Nephron (organoid): ENCODE data around the gene CPXM2.

Source experiments
- H3K27ac Mint-ChIP-seq, 3 experiments: 2 replicates each; pipeline ENCODE4 v1.8.0; 2020; ENCODE audit warnings: mixed read lengths in 3 of 3, mild to moderate bottlenecking in 2 of 3, moderate library complexity in 1 of 3
- H3K27me3 Mint-ChIP-seq: 2 replicates; pipeline ENCODE4 v1.8.0; 2021; ENCODE audit warnings: low read depth, mild to moderate bottlenecking, moderate library complexity, mixed read lengths
- H3K36me3 Mint-ChIP-seq: 2 replicates; pipeline ENCODE4 v1.8.0; 2020; ENCODE audit warnings: low read depth, mixed read lengths
- H3K4me1 Mint-ChIP-seq: 2 replicates; pipeline ENCODE4 v1.8.0; 2020; ENCODE audit warnings: mixed read lengths
- H3K4me3 Mint-ChIP-seq, 3 experiments: 2 replicates each; pipeline ENCODE4 v1.8.0; 2020; ENCODE audit warnings: mild to moderate bottlenecking in 3 of 3, mixed read lengths in 3 of 3, moderate library complexity in 2 of 3
- H3K9me3 Mint-ChIP-seq: 2 replicates; pipeline ENCODE4 v1.8.0; 2020; ENCODE audit warnings: mixed read lengths
- CTCF ChIP-seq, 3 experiments: fragments of 200-600 bp; sonication (generic); IDR thresholded peaks; one replicate each; pipeline ENCODE4 v1.5.0; 2021; ENCODE audit warnings: antibody characterized with exemption in 3 of 3; ENCODE audit not compliant: unreplicated experiment in 3 of 3

Gene CPXM2

GRCh38 chr10:123916775-123917174 is 25.2 kb upstream of the CPXM2 start:
- TF ChIP-seq CTCF (IDR thresholded peaks at IDR 0.05; ENCODE audit: unreplicated experiment in 3 of 3): no peak
- Mint-ChIP-seq H3K27ac (no peak overlapping the region), H3K36me3 (peaks cover 6% of the 10 kb centered on the region), H3K9me3 (peaks cover 20% of the 10 kb centered on the region), H3K27me3 (peaks cover 53% of the 10 kb centered on the region), H3K4me1 (peaks cover 18% of the 10 kb centered on the region), H3K4me3 (no peak overlapping the region)

- no peak for TF ChIP-seq CTCF (IDR thresholded peaks at IDR 0.05; ENCODE audit: unreplicated experiment in 3 of 3)
- H3K4me3 Mint-ChIP-seq: no peak overlapping the region
- peaks cover 63% of the 10 kb centered on the region for H3K27me3 Mint-ChIP-seq
- H3K4me1 Mint-ChIP-seq: peaks cover 21% of the 10 kb centered on the region
- H3K36me3 Mint-ChIP-seq: no peaks in the 10 kb centered on the region
- H3K27ac Mint-ChIP-seq: no peak overlapping the region
- H3K9me3 Mint-ChIP-seq: peaks cover 7% of the 10 kb centered on the region
Observed at GRCh38 chr10:123913688-123914268, 22.2 kb upstream of the CPXM2 start.

GRCh38 chr10:123912871-123913270 is 21.3 kb upstream of the CPXM2 start:
- Mint-ChIP-seq H3K27ac (no peak overlapping the region), H3K4me3 (no peak overlapping the region), H3K4me1 (peaks cover 21% of the 10 kb centered on the region), H3K9me3 (no peaks in the 10 kb centered on the region), H3K27me3 (peaks cover 68% of the 10 kb centered on the region), H3K36me3 (no peaks in the 10 kb centered on the region)
- no peak for TF ChIP-seq CTCF (IDR thresholded peaks at IDR 0.05; ENCODE audit: unreplicated experiment in 3 of 3)

- Mint-ChIP-seq H3K9me3 (no peaks in the 10 kb centered on the region), H3K36me3 (no peaks in the 10 kb centered on the region), H3K4me3 (no peak overlapping the region), H3K4me1 (peaks cover 21% of the 10 kb centered on the region), H3K27me3 (peaks cover 66% of the 10 kb centered on the region), H3K27ac (no peak overlapping the region)
- TF ChIP-seq CTCF (IDR thresholded peaks at IDR 0.05; ENCODE audit: unreplicated experiment in 3 of 3): no peak
Observed at GRCh38 chr10:123912466-123912865, 20.9 kb upstream of the CPXM2 start.

GRCh38 chr10:123911866-123912265 is 20.3 kb upstream of the CPXM2 start:
- no peak for TF ChIP-seq CTCF (IDR thresholded peaks at IDR 0.05; ENCODE audit: unreplicated experiment in 3 of 3)
- Mint-ChIP-seq H3K27ac (no peak overlapping the region), H3K4me3 (no peak overlapping the region)

GRCh38 chr10:123909866-123910265 is 18.3 kb upstream of the CPXM2 start:
- H3K27me3 Mint-ChIP-seq: peaks cover 80% of the 10 kb centered on the region
- H3K36me3 Mint-ChIP-seq: no peaks in the 10 kb centered on the region
- no peak overlapping the region for H3K27ac Mint-ChIP-seq
- H3K9me3 Mint-ChIP-seq: no peaks in the 10 kb centered on the region
- peaks cover 35% of the 10 kb centered on the region for H3K4me1 Mint-ChIP-seq
- no peak overlapping the region for H3K4me3 Mint-ChIP-seq
- TF ChIP-seq CTCF (IDR thresholded peaks at IDR 0.05; ENCODE audit: unreplicated experiment in 3 of 3): no peak

More at GRCh38 chr10:123911866-123912265, 20.3 kb upstream of the CPXM2 start:
- Mint-ChIP-seq H3K4me1 (peaks cover 25% of the 10 kb centered on the region), H3K9me3 (no peaks in the 10 kb centered on the region), H3K36me3 (no peaks in the 10 kb centered on the region), H3K27me3 (peaks cover 70% of the 10 kb centered on the region)
